SK-N-SH treated with all-trans-retinoic acid at 6 μM for 48 hours (cell line): ENCODE results near the gene MAPK14.
"Not testable (repeated sequence)": the region's sequence is repeated elsewhere in the genome, so short reads cannot be mapped to it uniquely, and the experiment has no call there.

Experiments used
- ATAC-seq: fragments of 200-7000 bp; cut with Tn5 transposase; 3 replicates; pipeline ENCODE4 v1.9.1; 2020; ENCODE audit warnings: mild to moderate bottlenecking, moderate library complexity
- BACH2 ChIP-seq: fragments of 250-450 bp; sonication (Bioruptor Pico); IDR thresholded peaks from 2 replicates; pipeline ENCODE4 v1.9.0; 2021; ENCODE audit warnings: mild to moderate bottlenecking, borderline replicate concordance
- GLIS3 ChIP-seq: fragments of 250-450 bp; sonication (Bioruptor Pico); IDR thresholded peaks from 2 replicates; pipeline ENCODE4 v1.5.0; 2020; ENCODE audit warnings: mild to moderate bottlenecking, moderate library complexity
- ISL1 ChIP-seq: fragments of 250-450 bp; sonication (Bioruptor Pico); IDR thresholded peaks from 2 replicates; pipeline ENCODE4 v2.1.2; 2022; ENCODE audit warnings: mild to moderate bottlenecking, moderate library complexity
- RARB ChIP-seq: fragments of 250-450 bp; sonication (Bioruptor Pico); IDR thresholded peaks from 2 replicates; pipeline ENCODE4 v1.8.0; 2021; ENCODE audit warnings: mild to moderate bottlenecking, moderate library complexity
- SNAI2 ChIP-seq: fragments of 250-450 bp; sonication (Bioruptor Pico); IDR thresholded peaks from 2 replicates; pipeline ENCODE4 v1.5.0; 2020; ENCODE audit warnings: mild to moderate bottlenecking, moderate library complexity
- TCF4 ChIP-seq: fragments of 250-450 bp; sonication (Bioruptor Pico); IDR thresholded peaks from 2 replicates; pipeline ENCODE4 v1.8.0; 2021; ENCODE audit warnings: mild to moderate bottlenecking, moderate library complexity, borderline replicate concordance
- TOX ChIP-seq: fragments of 250-450 bp; sonication (Bioruptor Pico); IDR thresholded peaks from 2 replicates; pipeline ENCODE4 v1.8.0; 2021; ENCODE audit warnings: mild to moderate bottlenecking, moderate library complexity, borderline replicate concordance
- ZC3H10 ChIP-seq: fragments of 250-450 bp; sonication (Bioruptor Pico); IDR thresholded peaks from 2 replicates; pipeline ENCODE4 v1.5.1; 2021; ENCODE audit warnings: mild to moderate bottlenecking, moderate library complexity
- ZFP3 ChIP-seq: fragments of 250-450 bp; sonication (Bioruptor Pico); IDR thresholded peaks from 2 replicates; pipeline ENCODE4 v1.5.0; 2020; ENCODE audit warnings: mild to moderate bottlenecking, moderate library complexity
- ZFP30 ChIP-seq: fragments of 450-650 bp; formaldehyde crosslinking; IDR thresholded peaks from 2 replicates; pipeline ENCODE4 v1.5.0; 2022; ENCODE audit warnings: mild to moderate bottlenecking, moderate library complexity
- ZNF565 ChIP-seq: fragments of 450-650 bp; formaldehyde crosslinking; conservative IDR thresholded peaks from 2 replicates; pipeline ENCODE4 v1.5.0; 2020; ENCODE audit warnings: low read depth, mild to moderate bottlenecking, moderate library complexity
- ZNF70 ChIP-seq: fragments of 450-650 bp; formaldehyde crosslinking; IDR thresholded peaks from 2 replicates; pipeline ENCODE4 v1.5.0; 2020; ENCODE audit warnings: mild to moderate bottlenecking, moderate library complexity
- ZNF8 ChIP-seq: fragments of 450-650 bp; formaldehyde crosslinking; IDR thresholded peaks from 2 replicates; pipeline ENCODE4 v1.5.0; 2020; ENCODE audit warnings: mild to moderate bottlenecking, moderate library complexity
- TF ChIP-seq, protein P1 (sequence below): fragments of 250-450 bp; sonication (Bioruptor Pico); IDR thresholded peaks from 2 replicates; pipeline ENCODE4 v1.5.0; 2020; ENCODE audit warnings: mild to moderate bottlenecking, moderate library complexity
- TF ChIP-seq, protein P2 (sequence below): fragments of 250-450 bp; sonication (Bioruptor Pico); IDR thresholded peaks from 2 replicates; pipeline ENCODE4 v1.8.0; 2020; ENCODE audit warnings: mild to moderate bottlenecking, moderate library complexity, borderline replicate concordance
- TF ChIP-seq, protein P3 (sequence below): fragments of 250-450 bp; sonication (Bioruptor Pico); IDR thresholded peaks from 2 replicates; pipeline ENCODE4 v1.8.0; 2021; ENCODE audit warnings: low read depth, mild to moderate bottlenecking, moderate library complexity, borderline replicate concordance
- TF ChIP-seq, protein P4 (sequence below): fragments of 250-450 bp; sonication (Bioruptor Pico); IDR thresholded peaks from 2 replicates; pipeline ENCODE4 v1.5.1; 2021; ENCODE audit warnings: mild to moderate bottlenecking, moderate library complexity

MAPK14 gene

GRCh38 chr6:36079601-36080000 is 52.0 kb downstream of the MAPK14 start:
- no peak for TF ChIP-seq RARB (CRISPR knock-in tag)
- no peak for TF ChIP-seq TOX
- no peak for TF ChIP-seq ZNF8
- TF ChIP-seq TCF4 (CRISPR knock-in tag): no peak
- TF ChIP-seq, protein P1, sequence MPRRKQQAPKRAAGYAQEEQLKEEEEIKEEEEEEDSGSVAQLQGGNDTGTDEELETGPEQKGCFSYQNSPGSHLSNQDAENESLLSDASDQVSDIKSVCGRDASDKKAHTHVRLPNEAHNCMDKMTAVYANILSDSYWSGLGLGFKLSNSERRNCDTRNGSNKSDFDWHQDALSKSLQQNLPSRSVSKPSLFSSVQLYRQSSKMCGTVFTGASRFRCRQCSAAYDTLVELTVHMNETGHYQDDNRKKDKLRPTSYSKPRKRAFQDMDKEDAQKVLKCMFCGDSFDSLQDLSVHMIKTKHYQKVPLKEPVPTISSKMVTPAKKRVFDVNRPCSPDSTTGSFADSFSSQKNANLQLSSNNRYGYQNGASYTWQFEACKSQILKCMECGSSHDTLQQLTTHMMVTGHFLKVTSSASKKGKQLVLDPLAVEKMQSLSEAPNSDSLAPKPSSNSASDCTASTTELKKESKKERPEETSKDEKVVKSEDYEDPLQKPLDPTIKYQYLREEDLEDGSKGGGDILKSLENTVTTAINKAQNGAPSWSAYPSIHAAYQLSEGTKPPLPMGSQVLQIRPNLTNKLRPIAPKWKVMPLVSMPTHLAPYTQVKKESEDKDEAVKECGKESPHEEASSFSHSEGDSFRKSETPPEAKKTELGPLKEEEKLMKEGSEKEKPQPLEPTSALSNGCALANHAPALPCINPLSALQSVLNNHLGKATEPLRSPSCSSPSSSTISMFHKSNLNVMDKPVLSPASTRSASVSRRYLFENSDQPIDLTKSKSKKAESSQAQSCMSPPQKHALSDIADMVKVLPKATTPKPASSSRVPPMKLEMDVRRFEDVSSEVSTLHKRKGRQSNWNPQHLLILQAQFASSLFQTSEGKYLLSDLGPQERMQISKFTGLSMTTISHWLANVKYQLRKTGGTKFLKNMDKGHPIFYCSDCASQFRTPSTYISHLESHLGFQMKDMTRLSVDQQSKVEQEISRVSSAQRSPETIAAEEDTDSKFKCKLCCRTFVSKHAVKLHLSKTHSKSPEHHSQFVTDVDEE (CRISPR knock-in tag): no peak
- TF ChIP-seq SNAI2: no peak
- no peak for TF ChIP-seq ZFP3 (CRISPR knock-in tag)
- TF ChIP-seq, protein P2, sequence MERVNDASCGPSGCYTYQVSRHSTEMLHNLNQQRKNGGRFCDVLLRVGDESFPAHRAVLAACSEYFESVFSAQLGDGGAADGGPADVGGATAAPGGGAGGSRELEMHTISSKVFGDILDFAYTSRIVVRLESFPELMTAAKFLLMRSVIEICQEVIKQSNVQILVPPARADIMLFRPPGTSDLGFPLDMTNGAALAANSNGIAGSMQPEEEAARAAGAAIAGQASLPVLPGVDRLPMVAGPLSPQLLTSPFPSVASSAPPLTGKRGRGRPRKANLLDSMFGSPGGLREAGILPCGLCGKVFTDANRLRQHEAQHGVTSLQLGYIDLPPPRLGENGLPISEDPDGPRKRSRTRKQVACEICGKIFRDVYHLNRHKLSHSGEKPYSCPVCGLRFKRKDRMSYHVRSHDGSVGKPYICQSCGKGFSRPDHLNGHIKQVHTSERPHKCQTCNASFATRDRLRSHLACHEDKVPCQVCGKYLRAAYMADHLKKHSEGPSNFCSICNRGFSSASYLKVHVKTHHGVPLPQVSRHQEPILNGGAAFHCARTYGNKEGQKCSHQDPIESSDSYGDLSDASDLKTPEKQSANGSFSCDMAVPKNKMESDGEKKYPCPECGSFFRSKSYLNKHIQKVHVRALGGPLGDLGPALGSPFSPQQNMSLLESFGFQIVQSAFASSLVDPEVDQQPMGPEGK: no peak
- TF ChIP-seq ZNF70: no peak
- TF ChIP-seq ZFP30 (CRISPR knock-in tag): no peak
- TF ChIP-seq GLIS3 (CRISPR knock-in tag): no peak
- no peak for ATAC-seq

DNA sequence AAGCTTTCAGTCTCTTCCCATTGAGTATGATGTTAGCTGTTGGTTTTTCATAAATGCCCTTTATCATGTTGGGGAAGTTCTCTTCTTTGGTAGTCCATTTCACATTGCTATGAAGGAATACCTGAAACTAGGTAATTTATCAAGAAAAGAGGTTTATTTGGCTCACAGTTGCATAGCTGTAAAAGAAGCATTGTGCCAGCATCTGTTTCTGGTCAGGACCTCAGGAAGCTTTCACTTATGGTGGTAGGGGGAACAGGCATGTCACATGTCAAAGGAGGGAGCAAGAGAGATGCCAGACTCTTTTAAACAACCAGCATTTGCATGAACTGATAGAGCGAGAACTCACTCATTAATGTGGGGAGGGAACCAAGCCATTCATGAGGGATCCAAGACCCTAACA is 54.7 kb downstream of the MAPK14 start:
- ATAC-seq: no peak
- no peak for TF ChIP-seq GLIS3 (CRISPR knock-in tag)
- TF ChIP-seq, protein P3, sequence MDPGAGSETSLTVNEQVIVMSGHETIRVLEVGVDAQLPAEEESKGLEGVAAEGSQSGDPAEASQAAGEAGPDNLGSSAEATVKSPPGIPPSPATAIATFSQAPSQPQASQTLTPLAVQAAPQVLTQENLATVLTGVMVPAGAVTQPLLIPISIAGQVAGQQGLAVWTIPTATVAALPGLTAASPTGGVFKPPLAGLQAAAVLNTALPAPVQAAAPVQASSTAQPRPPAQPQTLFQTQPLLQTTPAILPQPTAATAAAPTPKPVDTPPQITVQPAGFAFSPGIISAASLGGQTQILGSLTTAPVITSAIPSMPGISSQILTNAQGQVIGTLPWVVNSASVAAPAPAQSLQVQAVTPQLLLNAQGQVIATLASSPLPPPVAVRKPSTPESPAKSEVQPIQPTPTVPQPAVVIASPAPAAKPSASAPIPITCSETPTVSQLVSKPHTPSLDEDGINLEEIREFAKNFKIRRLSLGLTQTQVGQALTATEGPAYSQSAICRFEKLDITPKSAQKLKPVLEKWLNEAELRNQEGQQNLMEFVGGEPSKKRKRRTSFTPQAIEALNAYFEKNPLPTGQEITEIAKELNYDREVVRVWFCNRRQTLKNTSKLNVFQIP (CRISPR knock-in tag): no peak

DNA sequence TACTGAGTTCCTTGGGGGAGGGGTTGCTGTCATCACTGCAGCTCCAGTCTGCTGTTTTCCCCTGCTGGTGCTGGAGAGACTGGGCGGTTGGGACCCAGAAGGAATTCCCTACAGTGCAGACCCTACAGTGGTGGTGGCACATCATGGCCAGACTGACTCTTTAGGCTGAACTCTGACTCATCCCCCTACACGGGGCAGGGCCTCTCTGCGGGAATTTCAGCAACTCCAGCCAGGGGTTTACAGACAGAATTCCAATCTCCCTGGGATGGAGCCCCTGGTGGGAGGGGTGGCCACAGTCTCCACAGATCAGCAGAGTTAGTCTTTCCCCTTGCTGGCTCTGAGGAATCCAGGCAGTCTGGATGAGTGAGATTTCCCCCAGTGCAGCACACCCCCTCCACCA is 55.8 kb downstream of the MAPK14 start:
- ATAC-seq: no peak
- TF ChIP-seq ISL1 (no peak), ZNF565 (CRISPR knock-in tag) (no peak), ZC3H10 (CRISPR knock-in tag) (no peak), BACH2 (CRISPR knock-in tag) (no peak), GLIS3 (CRISPR knock-in tag) (no peak)
- TF ChIP-seq, protein P3 (CRISPR knock-in tag): no peak
- TF ChIP-seq, protein P4, sequence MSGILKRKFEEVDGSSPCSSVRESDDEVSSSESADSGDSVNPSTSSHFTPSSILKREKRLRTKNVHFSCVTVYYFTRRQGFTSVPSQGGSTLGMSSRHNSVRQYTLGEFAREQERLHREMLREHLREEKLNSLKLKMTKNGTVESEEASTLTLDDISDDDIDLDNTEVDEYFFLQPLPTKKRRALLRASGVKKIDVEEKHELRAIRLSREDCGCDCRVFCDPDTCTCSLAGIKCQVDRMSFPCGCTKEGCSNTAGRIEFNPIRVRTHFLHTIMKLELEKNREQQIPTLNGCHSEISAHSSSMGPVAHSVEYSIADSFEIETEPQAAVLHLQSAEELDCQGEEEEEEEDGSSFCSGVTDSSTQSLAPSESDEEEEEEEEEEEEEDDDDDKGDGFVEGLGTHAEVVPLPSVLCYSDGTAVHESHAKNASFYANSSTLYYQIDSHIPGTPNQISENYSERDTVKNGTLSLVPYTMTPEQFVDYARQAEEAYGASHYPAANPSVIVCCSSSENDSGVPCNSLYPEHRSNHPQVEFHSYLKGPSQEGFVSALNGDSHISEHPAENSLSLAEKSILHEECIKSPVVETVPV (CRISPR knock-in tag): no peak

DNA sequence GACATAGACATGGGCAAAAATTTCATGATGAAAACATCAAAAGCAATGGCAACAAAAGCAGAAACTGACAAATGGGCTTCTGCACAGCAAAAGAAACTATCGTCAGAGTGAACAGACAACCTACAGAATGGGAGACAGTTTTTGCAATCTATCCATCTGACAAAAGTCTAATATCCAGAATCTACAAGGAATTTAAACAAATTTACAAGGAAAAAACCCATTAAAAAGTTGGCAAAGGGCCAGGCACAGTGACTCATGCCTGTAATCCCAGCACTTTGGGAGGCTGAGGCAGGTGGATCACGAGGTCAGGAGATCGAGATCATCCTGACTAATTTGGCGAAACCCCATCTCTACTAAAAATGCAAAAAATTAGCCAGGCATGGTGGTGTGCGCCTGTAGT is 60.6 kb downstream of the MAPK14 start:
- ATAC-seq: not testable (repeated sequence)

DNA sequence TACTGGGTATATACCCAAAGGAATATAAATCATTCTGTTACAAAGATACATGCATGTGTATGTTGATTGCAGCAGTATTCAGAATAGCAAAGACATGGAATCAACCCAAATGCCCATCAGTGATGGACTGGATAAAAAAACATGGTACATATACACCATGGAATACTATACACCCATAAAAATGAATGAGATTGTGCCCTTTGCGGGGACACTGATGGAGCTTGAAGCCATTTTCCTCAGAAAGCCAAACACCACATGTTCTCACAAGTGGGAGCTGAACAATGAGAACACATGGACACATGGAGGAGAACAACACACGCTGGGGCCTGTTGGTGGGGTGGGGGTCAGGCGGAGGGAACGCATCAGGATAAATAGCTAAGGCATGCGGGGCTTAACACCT is 61.4 kb downstream of the MAPK14 start:
- TF ChIP-seq ZNF8: 0 out of 2 replicates have a peak, but pooled peaks have one; percentile 49
- TF ChIP-seq, protein P3 (CRISPR knock-in tag): no peak
- no peak for ATAC-seq

More for the DNA sequence above, 60.6 kb downstream of the MAPK14 start:
- peak; percentile 30; the same call in 1 of the 2 replicates for TF ChIP-seq ISL1
